ENCODE results near the gene RFX8.

RFX8 gene

GRCh38 chr2:101382442-101382841 lies 92.5 kb downstream of the RFX8 start:
- FAIRE-seq = no peak
- DNase-seq (ENCODE audit: low spot score) = no peak

- FAIRE-seq = peak; percentile 68
- peak; percentile 85 for DNase-seq (ENCODE audit: low spot score)
Measured at GRCh38 chr2:101380376-101380775, 94.5 kb downstream of the RFX8 start.

- no peak for DNase-seq (ENCODE audit: low spot score)
- FAIRE-seq = no peak
Measured at GRCh38 chr2:101379091-101379490, 95.8 kb downstream of the RFX8 start.

GRCh38 chr2:101375653-101376052 lies 99.3 kb downstream of the RFX8 start:
- FAIRE-seq = no peak
- DNase-seq (ENCODE audit: low spot score) = no peak

GRCh38 chr2:101374821-101375561 lies 99.9 kb downstream of the RFX8 start:
- FAIRE-seq = no peak
- DNase-seq (ENCODE audit: low spot score) = no peak

GRCh38 chr2:101372792-101373191 lies 102.1 kb downstream of the RFX8 start:
- FAIRE-seq (no peak), DNase-seq (ENCODE audit: low spot score) (no peak)

GRCh38 chr2:101371636-101372035 lies 103.3 kb downstream of the RFX8 start:
- no peak for DNase-seq (ENCODE audit: low spot score)
- FAIRE-seq = no peak

GRCh38 chr2:101369100-101369499 lies 105.8 kb downstream of the RFX8 start:
- DNase-seq (ENCODE audit: low spot score) (no peak), FAIRE-seq (no peak)

GRCh38 chr2:101368376-101368775 lies 106.5 kb downstream of the RFX8 start:
- no peak for FAIRE-seq

GRCh38 chr2:101367508-101367907 lies 107.4 kb downstream of the RFX8 start:
- FAIRE-seq (no peak), DNase-seq (ENCODE audit: low spot score) (no peak)

More at GRCh38 chr2:101368376-101368775, 106.5 kb downstream of the RFX8 start:
- DNase-seq (ENCODE audit: low spot score) = no peak

- no peak for FAIRE-seq
- no peak for DNase-seq (ENCODE audit: low spot score)
Measured at GRCh38 chr2:101364878-101365277, 110.0 kb downstream of the RFX8 start.

- no peak for DNase-seq (ENCODE audit: low spot score)
- FAIRE-seq = no peak
Measured at GRCh38 chr2:101362777-101363176, 112.1 kb downstream of the RFX8 start.

- no peak for FAIRE-seq
- no peak for DNase-seq (ENCODE audit: low spot score)
Measured at GRCh38 chr2:101362316-101362715, 112.6 kb downstream of the RFX8 start.

- DNase-seq (ENCODE audit: low spot score) = no peak
- FAIRE-seq = no peak
Measured at GRCh38 chr2:101361522-101361921, 113.4 kb downstream of the RFX8 start.

GRCh38 chr2:101361121-101361520 lies 113.8 kb downstream of the RFX8 start:
- FAIRE-seq (no peak), DNase-seq (ENCODE audit: low spot score) (no peak)

GRCh38 chr2:101360232-101360631 lies 114.7 kb downstream of the RFX8 start:
- FAIRE-seq (peak; percentile 97), DNase-seq (ENCODE audit: low spot score) (peak; percentile 89)

- DNase-seq (ENCODE audit: low spot score) = no peak
- no peak for FAIRE-seq
Measured at GRCh38 chr2:101359410-101359954, 115.4 kb downstream of the RFX8 start.

GRCh38 chr2:101357376-101357775 lies 117.5 kb downstream of the RFX8 start:
- peak; percentile 80 for DNase-seq (ENCODE audit: low spot score)

GRCh38 chr2:101356521-101356920 lies 118.4 kb downstream of the RFX8 start:
- FAIRE-seq (no peak), DNase-seq (ENCODE audit: low spot score) (no peak)

More at GRCh38 chr2:101357376-101357775, 117.5 kb downstream of the RFX8 start:
- peak; percentile 87 for FAIRE-seq

GRCh38 chr2:101356055-101356454 lies 118.9 kb downstream of the RFX8 start:
- DNase-seq (ENCODE audit: low spot score) (no peak), FAIRE-seq (no peak)

GRCh38 chr2:101355401-101356054 lies 119.4 kb downstream of the RFX8 start:
- DNase-seq (ENCODE audit: low spot score) (no peak), FAIRE-seq (no peak)

GRCh38 chr2:101354420-101355311 lies 120.2 kb downstream of the RFX8 start:
- DNase-seq (ENCODE audit: low spot score) = no peak
- FAIRE-seq = no peak

Measured in RCC 7860 (cell line).